Neural progenitor cell (in vitro differentiated cells): Measurements from ENCODE around the gene MID1IP1.

ENCODE experiments used
- EZH2 ChIP-seq: fragments of 200-600 bp; sonication (generic); IDR thresholded peaks from 2 replicates; pipeline ENCODE4 v1.6.1; 2017; ENCODE audit warnings: antibody characterized with exemption, mild to moderate bottlenecking, moderate library complexity
- EZH2phosphoT487 ChIP-seq: fragments of 200-600 bp; sonication (generic); IDR thresholded peaks from 2 replicates; pipeline ENCODE4 v1.6.1; 2017; ENCODE audit warnings: antibody characterized with exemption
- TF ChIP-seq, protein P1 (sequence below): fragments of 200-600 bp; sonication (generic); IDR thresholded peaks from 2 replicates; pipeline ENCODE4 v1.5.1; 2017; ENCODE audit warnings: antibody characterized with exemption, mild to moderate bottlenecking

DNA sequence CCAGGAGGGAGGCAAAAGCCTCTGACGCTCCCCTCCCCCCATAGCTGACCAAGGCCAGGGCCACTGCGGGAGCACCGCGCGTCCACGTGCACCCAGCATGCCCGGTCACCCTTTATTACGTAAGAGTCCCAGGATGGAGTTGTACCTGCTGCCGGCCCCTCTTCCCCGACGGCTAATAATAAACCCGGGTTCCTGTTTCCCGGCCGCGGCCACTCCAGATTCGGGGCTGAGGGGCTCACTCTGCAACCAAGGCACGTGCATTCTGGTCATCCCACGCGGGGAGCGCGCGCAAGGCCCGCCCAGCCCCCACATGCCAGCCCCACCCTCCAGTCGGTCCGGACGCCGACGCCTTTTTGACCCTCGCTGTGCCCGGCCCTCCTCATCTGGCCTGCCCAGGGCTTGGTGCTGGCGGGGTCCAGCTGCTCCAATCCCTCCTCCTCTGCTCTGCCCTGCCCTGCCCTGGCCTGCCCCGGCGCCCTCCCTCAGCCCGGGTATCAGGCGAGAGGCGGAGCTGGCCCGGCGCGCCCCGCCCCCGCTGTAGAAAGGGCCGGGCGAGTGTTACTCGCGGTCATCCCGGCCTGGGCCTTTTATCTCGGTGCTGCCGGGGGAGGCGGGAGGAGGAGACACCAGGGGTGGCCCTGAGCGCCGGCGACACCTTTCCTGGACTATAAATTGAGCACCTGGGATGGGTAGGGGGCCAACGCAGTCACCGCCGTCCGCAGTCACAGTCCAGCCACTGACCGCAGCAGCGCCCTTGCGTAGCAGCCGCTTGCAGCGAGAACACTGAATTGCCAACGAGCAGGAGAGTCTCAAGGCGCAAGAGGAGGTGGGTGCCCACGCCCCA is 2.6 kb downstream of the MID1IP1 start:
- TF ChIP-seq EZH2phosphoT487 (no peak), EZH2 (no peak)
- TF ChIP-seq, protein P1, sequence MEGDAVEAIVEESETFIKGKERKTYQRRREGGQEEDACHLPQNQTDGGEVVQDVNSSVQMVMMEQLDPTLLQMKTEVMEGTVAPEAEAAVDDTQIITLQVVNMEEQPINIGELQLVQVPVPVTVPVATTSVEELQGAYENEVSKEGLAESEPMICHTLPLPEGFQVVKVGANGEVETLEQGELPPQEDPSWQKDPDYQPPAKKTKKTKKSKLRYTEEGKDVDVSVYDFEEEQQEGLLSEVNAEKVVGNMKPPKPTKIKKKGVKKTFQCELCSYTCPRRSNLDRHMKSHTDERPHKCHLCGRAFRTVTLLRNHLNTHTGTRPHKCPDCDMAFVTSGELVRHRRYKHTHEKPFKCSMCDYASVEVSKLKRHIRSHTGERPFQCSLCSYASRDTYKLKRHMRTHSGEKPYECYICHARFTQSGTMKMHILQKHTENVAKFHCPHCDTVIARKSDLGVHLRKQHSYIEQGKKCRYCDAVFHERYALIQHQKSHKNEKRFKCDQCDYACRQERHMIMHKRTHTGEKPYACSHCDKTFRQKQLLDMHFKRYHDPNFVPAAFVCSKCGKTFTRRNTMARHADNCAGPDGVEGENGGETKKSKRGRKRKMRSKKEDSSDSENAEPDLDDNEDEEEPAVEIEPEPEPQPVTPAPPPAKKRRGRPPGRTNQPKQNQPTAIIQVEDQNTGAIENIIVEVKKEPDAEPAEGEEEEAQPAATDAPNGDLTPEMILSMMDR = no peak
